PC-3 (cell line): ENCODE measurements around the gene GGNBP2. TPM values are rescaled to one million over a fixed set of nuclear protein-coding genes. Genes with fewer than 3 reads are reported as not detected.

Experiments used
- ATAC-seq: fragments of 200-7000 bp; cut with Tn5 transposase; 2 replicates; pipeline ENCODE4 v1.9.1; 2020; ENCODE audit warnings: mild to moderate bottlenecking, moderate library complexity
- BruUV-seq: library from RNA; stranded (reverse); fragments of 400-500 nt; replicated peaks from 2 replicates; lab custom pipeline; 2021; lab: Mats Ljungman, UMichigan
- CTCF ChIA-PET: fragments of 300-600 bp; sonication (Branson Sonifier 250); formaldehyde crosslinking; loops from one replicate; lab custom pipeline; 2022; ENCODE audit warnings: antibody characterized with exemption; lab: Charles Lee
- POLR2A ChIA-PET: fragments of 300-600 bp; sonication (Branson Sonifier 250); formaldehyde crosslinking; loops from one replicate; lab custom pipeline; 2022; ENCODE audit warnings: antibody characterized with exemption; ENCODE audit not compliant: unreplicated experiment; lab: Charles Lee
- DNase-seq: peaks from one replicate; pipeline ENCODE4 v3.0.0-alpha.2; 2015
- H2AFZ ChIP-seq: fragments of 300-600 bp; sonication (generic); 2 replicates; pipeline ENCODE4 v1.6.0; 2016; ENCODE audit warnings: antibody characterized with exemption, low read length
- H3F3A ChIP-seq: fragments of 300-600 bp; sonication (generic); one replicate; pipeline ENCODE4 v1.6.0; 2017; ENCODE audit warnings: antibody characterized with exemption, low read length, control low read depth, mild to moderate bottlenecking; ENCODE audit not compliant: unreplicated experiment
- H3K27ac ChIP-seq: fragments of 300-600 bp; sonication (generic); 2 replicates; pipeline ENCODE4 v1.5.1; 2016; ENCODE audit warnings: mild to moderate bottlenecking, low read length
- H3K27me3 ChIP-seq: fragments of 300-600 bp; sonication (generic); 2 replicates; pipeline ENCODE4 v1.6.1; 2016; ENCODE audit warnings: low read length, mixed read lengths
- H3K36me3 ChIP-seq: fragments of 300-600 bp; sonication (generic); 2 replicates; pipeline ENCODE4 v1.6.1; 2016; ENCODE audit warnings: low read depth, mixed run types, low read length, mixed read lengths
- H3K4me1 ChIP-seq: fragments of 300-600 bp; sonication (generic); 2 replicates; pipeline ENCODE4 v1.5.1; 2016; ENCODE audit warnings: low read length; ENCODE audit not compliant: insufficient read depth
- H3K4me2 ChIP-seq: fragments of 300-600 bp; sonication (generic); 2 replicates; pipeline ENCODE4 v1.6.0; 2016; ENCODE audit warnings: low read length
- H3K4me3 ChIP-seq: fragments of 300-600 bp; sonication (generic); 2 replicates; pipeline ENCODE4 v1.5.1; 2016; ENCODE audit warnings: mild to moderate bottlenecking, low read length, mixed read lengths
- H3K79me2 ChIP-seq: fragments of 300-600 bp; sonication (generic); 2 replicates; pipeline ENCODE4 v1.6.1; 2017; ENCODE audit warnings: low read length, mixed read lengths
- H3K9ac ChIP-seq: fragments of 300-600 bp; sonication (generic); 2 replicates; pipeline ENCODE4 v1.6.0; 2016; ENCODE audit warnings: mild to moderate bottlenecking, low read length
- H3K9me2 ChIP-seq: fragments of 300-600 bp; sonication (generic); replicated peaks from 2 replicates; pipeline ENCODE4 v1.6.1; 2016; ENCODE audit warnings: mixed run types, low read length, mixed read lengths
- H3K9me3 ChIP-seq: fragments of 300-600 bp; sonication (generic); 2 replicates; pipeline ENCODE4 v1.6.1; 2016; ENCODE audit warnings: low read length, mixed read lengths
- H4K20me1 ChIP-seq: fragments of 300-600 bp; sonication (generic); 2 replicates; pipeline ENCODE4 v1.6.1; 2016; ENCODE audit warnings: low read length, mixed read lengths
- EZH2 ChIP-seq: fragments of 300-600 bp; sonication (generic); IDR thresholded peaks from one replicate; pipeline ENCODE4 v1.6.1; 2017; ENCODE audit warnings: antibody characterized with exemption, mild to moderate bottlenecking, low read length; ENCODE audit not compliant: unreplicated experiment
- EZH2phosphoT487 ChIP-seq: fragments of 300-600 bp; sonication (generic); IDR thresholded peaks from 2 replicates; pipeline ENCODE4 v1.6.1; 2018; ENCODE audit warnings: mild to moderate bottlenecking, antibody characterized with exemption, low read length, borderline replicate concordance
- intact Hi-C: fragments of 100-400 bp; cut with micrococcal nuclease; formaldehyde crosslinking; loops from 2 replicates; pipeline ENCODE4 v1.9.0; 2023
- total RNA-seq: library from RNA; depleted of rRNA; stranded (reverse); fragments of >200 nt; gene quantifications from 2 replicates; pipeline ENCODE4 v1.2.3, GENCODE V29; 2014
- TF ChIP-seq, protein P1 (sequence below): fragments of 300-600 bp; sonication (generic); conservative IDR thresholded peaks from 2 replicates; pipeline ENCODE4 v1.5.1; 2017; ENCODE audit warnings: antibody characterized with exemption, low read depth, mild to moderate bottlenecking, low read length

GGNBP2 gene
- total RNA-seq, 1 experiment from 2014 or later = 33.0 TPM

DNA sequence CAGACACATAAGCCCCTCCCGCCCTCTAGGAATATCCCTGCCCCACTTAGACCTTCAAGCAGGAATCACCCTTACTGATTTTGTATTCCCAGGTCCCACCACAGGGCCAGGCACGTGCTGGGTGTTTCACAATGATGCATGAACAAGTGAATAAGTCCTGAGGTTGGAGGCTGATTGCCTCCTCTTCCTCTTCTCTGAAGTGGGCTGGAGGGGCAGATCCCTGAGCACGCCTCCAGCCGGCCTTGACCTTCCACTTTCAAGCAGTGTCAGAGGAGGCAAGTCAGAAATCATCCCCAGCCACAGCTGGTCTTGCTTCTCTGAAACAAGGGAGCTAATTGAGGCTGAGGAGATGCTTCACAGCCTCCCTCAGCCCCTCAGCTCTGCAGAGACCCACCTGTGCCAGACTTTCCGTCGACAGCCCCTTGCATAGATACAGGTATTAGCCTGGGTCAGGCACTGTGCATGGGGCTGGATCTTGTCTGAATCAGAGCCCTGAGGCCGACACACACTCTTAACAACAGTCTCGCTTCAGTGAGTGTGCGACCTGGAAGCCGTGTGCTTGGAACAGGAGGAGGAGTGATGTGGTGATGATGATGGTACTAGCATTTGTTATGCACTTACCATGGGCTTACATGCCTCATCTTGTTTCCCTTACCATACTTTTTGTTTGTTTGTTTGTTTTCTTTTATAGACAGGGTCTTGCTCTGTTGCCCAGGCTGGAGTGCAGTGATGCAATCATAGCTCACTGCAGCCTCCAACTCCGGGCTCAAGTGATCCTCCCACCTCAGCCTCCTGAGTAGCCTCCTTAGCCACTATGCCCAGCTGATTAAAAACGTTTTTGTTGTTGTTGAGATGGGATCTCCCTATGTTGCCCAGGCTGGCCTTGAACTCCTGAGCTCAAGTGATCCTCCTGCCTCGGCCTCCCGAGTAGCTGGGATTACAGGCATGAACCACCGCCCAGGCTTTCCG, 71.6 kb downstream of the GGNBP2 start:
- DNase-seq (no peak), ATAC-seq (no peak)
- H3K36me3 ChIP-seq = no peaks in the 10 kb centered on the region
- TF ChIP-seq, protein P1, sequence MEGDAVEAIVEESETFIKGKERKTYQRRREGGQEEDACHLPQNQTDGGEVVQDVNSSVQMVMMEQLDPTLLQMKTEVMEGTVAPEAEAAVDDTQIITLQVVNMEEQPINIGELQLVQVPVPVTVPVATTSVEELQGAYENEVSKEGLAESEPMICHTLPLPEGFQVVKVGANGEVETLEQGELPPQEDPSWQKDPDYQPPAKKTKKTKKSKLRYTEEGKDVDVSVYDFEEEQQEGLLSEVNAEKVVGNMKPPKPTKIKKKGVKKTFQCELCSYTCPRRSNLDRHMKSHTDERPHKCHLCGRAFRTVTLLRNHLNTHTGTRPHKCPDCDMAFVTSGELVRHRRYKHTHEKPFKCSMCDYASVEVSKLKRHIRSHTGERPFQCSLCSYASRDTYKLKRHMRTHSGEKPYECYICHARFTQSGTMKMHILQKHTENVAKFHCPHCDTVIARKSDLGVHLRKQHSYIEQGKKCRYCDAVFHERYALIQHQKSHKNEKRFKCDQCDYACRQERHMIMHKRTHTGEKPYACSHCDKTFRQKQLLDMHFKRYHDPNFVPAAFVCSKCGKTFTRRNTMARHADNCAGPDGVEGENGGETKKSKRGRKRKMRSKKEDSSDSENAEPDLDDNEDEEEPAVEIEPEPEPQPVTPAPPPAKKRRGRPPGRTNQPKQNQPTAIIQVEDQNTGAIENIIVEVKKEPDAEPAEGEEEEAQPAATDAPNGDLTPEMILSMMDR = no peak
- no peak for TF ChIP-seq EZH2
- no peak for TF ChIP-seq EZH2phosphoT487
- H3K4me1 ChIP-seq = no peaks in the 10 kb centered on the region
- H3K4me2 ChIP-seq = no peak overlapping the region
- no peak overlapping the region for H3K27ac ChIP-seq
- ChIA-PET POLR2A (no interaction called here), CTCF (no interaction called here)
- no peak overlapping the region for H3K9ac ChIP-seq
- H4K20me1 ChIP-seq = no peaks in the 10 kb centered on the region
- no peaks in the 10 kb centered on the region for H3K9me3 ChIP-seq
- intact Hi-C loops = no loop called here
- H3K27me3 ChIP-seq = no peaks in the 10 kb centered on the region
- H3K79me2 ChIP-seq = no peaks in the 10 kb centered on the region
- no peaks in the 10 kb centered on the region for H3F3A ChIP-seq
- no peak overlapping the region for H2AFZ ChIP-seq
- no peaks in the 10 kb centered on the region for H3K9me2 ChIP-seq
- no TSS peak for BruUV-seq
- no peak overlapping the region for H3K4me3 ChIP-seq

DNA sequence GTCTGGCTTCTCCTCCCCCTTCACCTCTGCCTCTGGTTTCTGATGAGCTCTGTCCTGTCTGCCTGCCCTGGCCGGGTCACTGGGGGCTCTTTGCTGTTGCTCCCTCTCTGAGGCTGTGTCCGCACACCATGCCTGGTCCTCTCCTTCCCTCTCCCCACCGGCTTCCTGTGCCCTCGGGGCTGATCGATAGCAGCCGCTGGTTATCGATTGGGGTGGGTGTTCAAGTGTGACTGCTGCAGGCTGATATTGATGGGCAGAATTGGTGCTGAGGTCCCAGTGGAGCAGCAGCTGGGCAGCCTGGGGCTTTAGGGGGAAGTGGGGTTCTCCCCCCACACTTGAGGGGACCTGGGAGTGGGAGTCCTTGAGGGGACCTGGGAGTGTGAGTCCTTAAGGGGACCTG, 73.1 kb downstream of the GGNBP2 start:
- no peak for ATAC-seq
- no TSS peak for BruUV-seq
- no peaks in the 10 kb centered on the region for H3K4me1 ChIP-seq
- H4K20me1 ChIP-seq = no peaks in the 10 kb centered on the region
- H3K4me2 ChIP-seq = no peak overlapping the region
- H3K4me3 ChIP-seq = no peak overlapping the region
- no peak overlapping the region for H3K27ac ChIP-seq
- H3K79me2 ChIP-seq = no peaks in the 10 kb centered on the region
- H3K27me3 ChIP-seq = no peaks in the 10 kb centered on the region
- DNase-seq = no peak
- no peaks in the 10 kb centered on the region for H3K9me2 ChIP-seq
- no peak overlapping the region for H3K9ac ChIP-seq
- TF ChIP-seq EZH2phosphoT487 (no peak), EZH2 (no peak)
- TF ChIP-seq, protein P1 = no peak
- H3F3A ChIP-seq = no peaks in the 10 kb centered on the region
- intact Hi-C loops = no loop called here
- no peaks in the 10 kb centered on the region for H3K9me3 ChIP-seq
- ChIA-PET POLR2A (no interaction called here), CTCF (no interaction called here)
- H2AFZ ChIP-seq = no peak overlapping the region
- H3K36me3 ChIP-seq = no peaks in the 10 kb centered on the region

DNA sequence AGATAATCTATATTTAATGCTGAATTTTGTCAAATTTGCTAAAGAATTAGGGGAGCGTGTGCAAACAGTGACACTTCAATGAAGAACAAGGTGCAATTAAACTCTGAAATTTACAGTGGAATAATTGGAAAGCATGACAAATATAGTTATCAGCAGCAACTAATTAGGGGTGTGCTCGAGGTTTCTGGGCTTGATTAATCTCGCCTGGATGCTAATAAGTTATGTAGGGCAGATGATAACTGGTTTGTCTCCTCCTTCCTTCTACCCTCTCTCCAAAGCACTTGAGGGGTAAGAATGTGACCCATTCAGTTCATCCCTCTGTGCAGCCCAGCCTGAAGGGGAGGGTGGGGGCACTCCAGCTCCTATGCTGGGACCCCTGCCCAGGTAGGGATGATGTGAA, 78.6 kb downstream of the GGNBP2 start:
- no peak overlapping the region for H3K27ac ChIP-seq
- no peak for DNase-seq
- no peaks in the 10 kb centered on the region for H3K27me3 ChIP-seq
- no peaks in the 10 kb centered on the region for H3K79me2 ChIP-seq
- H3K4me3 ChIP-seq = no peak overlapping the region
- H3K9ac ChIP-seq = no peak overlapping the region
- no peaks in the 10 kb centered on the region for H3K36me3 ChIP-seq
- ChIA-PET POLR2A (no interaction called here), CTCF (no interaction called here)
- no peak for TF ChIP-seq EZH2
- TF ChIP-seq, protein P1 = no peak
- TF ChIP-seq EZH2phosphoT487 = no peak
- H3K4me1 ChIP-seq = no peaks in the 10 kb centered on the region
- H3K9me3 ChIP-seq = no peaks in the 10 kb centered on the region
- no TSS peak for BruUV-seq
- no peaks in the 10 kb centered on the region for H4K20me1 ChIP-seq
- no peaks in the 10 kb centered on the region for H3F3A ChIP-seq
- no peak for ATAC-seq
- H3K4me2 ChIP-seq = no peak overlapping the region
- H3K9me2 ChIP-seq = no peaks in the 10 kb centered on the region
- intact Hi-C loops = no loop called here
- no peak overlapping the region for H2AFZ ChIP-seq
